Nephron progenitor cell (in vitro differentiated cells): ENCODE measurements around the gene MAEA.

Experiments used
- DNase-seq: peaks from one replicate; pipeline ENCODE4 v3.0.0; 2021
- H3K27ac Mint-ChIP-seq: 2 replicates; pipeline ENCODE4 v1.8.0; 2021; ENCODE audit warnings: mild to moderate bottlenecking, moderate library complexity, mixed read lengths
- H3K27me3 Mint-ChIP-seq: 2 replicates; pipeline ENCODE4 v1.8.0; 2021; ENCODE audit warnings: mild to moderate bottlenecking, low read depth, mixed read lengths; ENCODE audit not compliant: poor library complexity
- H3K36me3 Mint-ChIP-seq: 2 replicates; pipeline ENCODE4 v1.8.0; 2021; ENCODE audit warnings: low read depth, mixed read lengths
- H3K4me1 Mint-ChIP-seq: 2 replicates; pipeline ENCODE4 v1.8.0; 2021; ENCODE audit warnings: mixed read lengths
- H3K4me3 Mint-ChIP-seq: 2 replicates; pipeline ENCODE4 v1.8.0; 2021; ENCODE audit warnings: mild to moderate bottlenecking, moderate library complexity, mixed read lengths
- H3K9me3 Mint-ChIP-seq: 2 replicates; pipeline ENCODE4 v1.8.0; 2021; ENCODE audit warnings: mild to moderate bottlenecking, moderate library complexity, mixed read lengths
- CTCF ChIP-seq: fragments of 200-600 bp; sonication (generic); IDR thresholded peaks from 2 replicates; pipeline ENCODE4 v1.5.0; 2021; ENCODE audit warnings: antibody characterized with exemption

The MAEA gene

GRCh38 chr4:1261107-1261928 is 28.4 kb upstream of the MAEA start:
- no peak overlapping the region for H3K27ac Mint-ChIP-seq
- H3K27me3 Mint-ChIP-seq, result peaks cover 35% of the 10 kb centered on the region
- H3K36me3 Mint-ChIP-seq, result peaks cover 27% of the 10 kb centered on the region
- peaks cover 87% of the 10 kb centered on the region for H3K9me3 Mint-ChIP-seq
- TF ChIP-seq CTCF, result no peak
- no peak overlapping the region for H3K4me3 Mint-ChIP-seq
- H3K4me1 Mint-ChIP-seq, result no peaks in the 10 kb centered on the region
- DNase-seq, result no peak

DNA sequence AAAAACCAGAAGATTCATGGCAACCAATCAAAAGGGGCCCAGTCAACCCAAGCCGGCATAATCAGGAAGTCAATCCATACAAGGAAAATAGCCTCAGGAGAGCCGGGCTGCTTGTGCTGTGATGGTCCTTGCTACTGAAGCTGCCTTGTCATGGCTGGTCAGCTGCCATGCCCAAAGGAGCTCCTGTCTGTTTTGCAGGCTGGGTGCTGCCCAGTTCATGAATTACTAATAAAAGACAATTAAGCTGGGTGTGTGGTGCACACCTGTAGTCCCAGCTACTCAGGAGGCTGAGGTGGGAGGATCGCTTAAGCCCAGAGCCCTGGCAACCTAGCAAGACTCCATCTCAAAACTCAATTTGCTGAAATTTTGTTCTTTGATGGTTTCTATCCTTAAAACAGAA is 24.7 kb upstream of the MAEA start:
- no peak overlapping the region for H3K27ac Mint-ChIP-seq
- peaks cover 92% of the 10 kb centered on the region for H3K9me3 Mint-ChIP-seq
- no peak for TF ChIP-seq CTCF
- H3K36me3 Mint-ChIP-seq, result peaks cover 29% of the 10 kb centered on the region
- H3K27me3 Mint-ChIP-seq, result peaks cover 22% of the 10 kb centered on the region
- no peak for DNase-seq
- no peaks in the 10 kb centered on the region for H3K4me1 Mint-ChIP-seq
- H3K4me3 Mint-ChIP-seq, result no peak overlapping the region

GRCh38 chr4:1265351-1265750 is 24.3 kb upstream of the MAEA start:
- peaks cover 21% of the 10 kb centered on the region for H3K27me3 Mint-ChIP-seq
- H3K4me3 Mint-ChIP-seq, result no peak overlapping the region
- H3K4me1 Mint-ChIP-seq, result no peaks in the 10 kb centered on the region
- DNase-seq, result no peak
- peaks cover 29% of the 10 kb centered on the region for H3K36me3 Mint-ChIP-seq
- H3K9me3 Mint-ChIP-seq, result peaks cover 92% of the 10 kb centered on the region
- no peak for TF ChIP-seq CTCF
- no peak overlapping the region for H3K27ac Mint-ChIP-seq

DNA sequence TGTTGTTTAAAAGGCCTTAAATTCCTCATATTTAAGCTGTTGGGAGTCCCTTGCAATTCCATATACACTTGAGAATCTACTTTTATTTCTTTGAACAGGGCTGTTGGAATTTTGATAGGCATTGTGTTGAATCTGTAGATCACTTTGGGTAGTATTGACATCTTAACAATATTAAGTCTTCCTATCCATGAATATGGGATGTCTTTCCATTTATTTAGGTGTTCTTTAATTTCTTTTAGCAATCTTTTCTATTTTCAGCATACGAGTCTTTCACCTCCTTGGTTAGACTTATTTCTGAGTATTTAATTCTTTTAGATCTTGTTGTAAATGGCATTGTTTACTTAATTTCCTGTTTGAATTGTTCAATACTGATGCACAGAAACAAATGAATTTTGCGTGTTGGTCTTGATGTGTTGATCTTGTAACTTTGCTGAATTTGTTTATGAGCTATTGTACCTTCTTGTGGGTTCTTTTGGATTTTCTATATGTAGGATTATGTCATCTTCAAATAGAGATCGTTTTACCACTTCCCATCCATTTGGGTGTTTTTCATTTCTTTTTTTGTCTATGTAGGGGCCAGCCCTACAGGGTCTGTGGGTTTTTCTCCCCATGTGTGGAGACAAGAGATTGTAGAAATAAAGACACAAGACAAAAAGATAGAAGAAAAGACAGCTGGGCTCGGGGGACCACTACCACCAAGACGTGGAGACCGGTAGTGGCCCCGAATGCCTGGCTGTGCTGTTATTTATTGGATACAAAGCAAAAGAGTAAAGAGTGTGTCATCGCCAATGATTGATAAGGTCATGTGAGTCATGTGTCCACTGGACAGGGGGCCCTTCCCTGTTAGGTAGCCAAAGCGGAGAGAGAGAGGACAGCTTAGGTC is 22.6 kb upstream of the MAEA start:
- no peak for DNase-seq
- Mint-ChIP-seq H3K27me3 (peaks cover 9% of the 10 kb centered on the region), H3K4me3 (no peak overlapping the region), H3K9me3 (peaks cover 79% of the 10 kb centered on the region), H3K4me1 (no peaks in the 10 kb centered on the region), H3K27ac (no peak overlapping the region), H3K36me3 (peaks cover 23% of the 10 kb centered on the region)
- TF ChIP-seq CTCF, result no peak

GRCh38 chr4:1269209-1269608 is 20.5 kb upstream of the MAEA start:
- no peak for TF ChIP-seq CTCF
- Mint-ChIP-seq H3K9me3 (peaks cover 62% of the 10 kb centered on the region), H3K36me3 (peaks cover 19% of the 10 kb centered on the region), H3K4me3 (no peak overlapping the region), H3K27me3 (peaks cover 5% of the 10 kb centered on the region), H3K4me1 (no peaks in the 10 kb centered on the region), H3K27ac (no peak overlapping the region)
- DNase-seq, result no peak
